SK-N-SH (cell line): ENCODE measurements around the gene ABCC10.

Source experiments
- CHD2 ChIP-seq: fragments of 150-350 bp; IDR thresholded peaks from 2 replicates; pipeline ENCODE4 v1.6.1; 2018; ENCODE audit warnings: low read length; ENCODE audit not compliant: partially characterized antibody
- EP300 ChIP-seq, 2 experiments: IDR thresholded peaks; 2 replicates each; pipeline versions ENCODE4 v1.4.0 to v1.6.1; 2012; ENCODE audit warnings: borderline replicate concordance in 1 of 2, low read depth in 1 of 2, low read length in 1 of 2
- JUND ChIP-seq: IDR thresholded peaks from 2 replicates; pipeline ENCODE4 v1.4.0; 2012
- MXI1 ChIP-seq: IDR thresholded peaks from 2 replicates; pipeline ENCODE4 v1.6.1; 2012; ENCODE audit warnings: mild to moderate bottlenecking, low read depth, low read length, improper control_type of control experiment
- POLR2AphosphoS5 ChIP-seq: IDR thresholded peaks from 2 replicates; pipeline ENCODE4 v1.6.1; 2012; ENCODE audit warnings: low read depth, low read length
- YY1 ChIP-seq: IDR thresholded peaks from 2 replicates; pipeline ENCODE4 v1.4.0; 2012; ENCODE audit warnings: low read depth, mild to moderate bottlenecking
- TF ChIP-seq, protein P1 (sequence below): IDR thresholded peaks from 2 replicates; pipeline ENCODE4 v1.4.0; 2012; ENCODE audit warnings: low read depth, borderline replicate concordance
- TF ChIP-seq, protein P2 (sequence below): fragments of 200-600 bp; sonication (generic); IDR thresholded peaks from 2 replicates; pipeline ENCODE4 v1.6.1; 2017; ENCODE audit warnings: antibody characterized with exemption, mild to moderate bottlenecking, moderate library complexity
- TF ChIP-seq, protein P3 (sequence below): IDR thresholded peaks from 2 replicates; pipeline ENCODE4 v1.6.1; 2012; ENCODE audit warnings: mild to moderate bottlenecking, low read depth, low read length, moderate library complexity

DNA sequence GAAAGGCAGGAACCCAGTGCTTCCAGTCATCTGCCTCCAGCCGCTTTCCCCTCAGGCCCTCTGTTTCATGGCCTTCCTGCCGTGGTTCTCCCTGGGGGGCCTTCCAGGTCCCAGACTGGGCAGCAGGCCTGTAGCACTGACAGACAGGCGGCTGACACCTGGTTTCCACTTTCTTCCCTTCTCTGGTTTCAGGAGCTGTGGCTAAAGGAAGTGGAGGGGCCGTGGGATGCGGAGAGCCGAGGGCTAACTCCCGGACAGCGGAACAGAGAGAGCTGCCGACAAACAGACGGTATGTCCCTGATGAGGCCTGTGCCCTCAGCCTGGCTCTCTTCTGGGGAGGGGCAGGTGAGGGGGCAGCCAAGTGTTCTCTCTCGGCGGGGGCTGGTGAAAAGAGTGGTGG, 70.3 kb downstream of the ABCC10 start:
- TF ChIP-seq, protein P1, sequence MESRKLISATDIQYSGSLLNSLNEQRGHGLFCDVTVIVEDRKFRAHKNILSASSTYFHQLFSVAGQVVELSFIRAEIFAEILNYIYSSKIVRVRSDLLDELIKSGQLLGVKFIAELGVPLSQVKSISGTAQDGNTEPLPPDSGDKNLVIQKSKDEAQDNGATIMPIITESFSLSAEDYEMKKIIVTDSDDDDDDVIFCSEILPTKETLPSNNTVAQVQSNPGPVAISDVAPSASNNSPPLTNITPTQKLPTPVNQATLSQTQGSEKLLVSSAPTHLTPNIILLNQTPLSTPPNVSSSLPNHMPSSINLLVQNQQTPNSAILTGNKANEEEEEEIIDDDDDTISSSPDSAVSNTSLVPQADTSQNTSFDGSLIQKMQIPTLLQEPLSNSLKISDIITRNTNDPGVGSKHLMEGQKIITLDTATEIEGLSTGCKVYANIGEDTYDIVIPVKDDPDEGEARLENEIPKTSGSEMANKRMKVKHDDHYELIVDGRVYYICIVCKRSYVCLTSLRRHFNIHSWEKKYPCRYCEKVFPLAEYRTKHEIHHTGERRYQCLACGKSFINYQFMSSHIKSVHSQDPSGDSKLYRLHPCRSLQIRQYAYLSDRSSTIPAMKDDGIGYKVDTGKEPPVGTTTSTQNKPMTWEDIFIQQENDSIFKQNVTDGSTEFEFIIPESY = no peak
- TF ChIP-seq, protein P2, sequence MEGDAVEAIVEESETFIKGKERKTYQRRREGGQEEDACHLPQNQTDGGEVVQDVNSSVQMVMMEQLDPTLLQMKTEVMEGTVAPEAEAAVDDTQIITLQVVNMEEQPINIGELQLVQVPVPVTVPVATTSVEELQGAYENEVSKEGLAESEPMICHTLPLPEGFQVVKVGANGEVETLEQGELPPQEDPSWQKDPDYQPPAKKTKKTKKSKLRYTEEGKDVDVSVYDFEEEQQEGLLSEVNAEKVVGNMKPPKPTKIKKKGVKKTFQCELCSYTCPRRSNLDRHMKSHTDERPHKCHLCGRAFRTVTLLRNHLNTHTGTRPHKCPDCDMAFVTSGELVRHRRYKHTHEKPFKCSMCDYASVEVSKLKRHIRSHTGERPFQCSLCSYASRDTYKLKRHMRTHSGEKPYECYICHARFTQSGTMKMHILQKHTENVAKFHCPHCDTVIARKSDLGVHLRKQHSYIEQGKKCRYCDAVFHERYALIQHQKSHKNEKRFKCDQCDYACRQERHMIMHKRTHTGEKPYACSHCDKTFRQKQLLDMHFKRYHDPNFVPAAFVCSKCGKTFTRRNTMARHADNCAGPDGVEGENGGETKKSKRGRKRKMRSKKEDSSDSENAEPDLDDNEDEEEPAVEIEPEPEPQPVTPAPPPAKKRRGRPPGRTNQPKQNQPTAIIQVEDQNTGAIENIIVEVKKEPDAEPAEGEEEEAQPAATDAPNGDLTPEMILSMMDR = no peak
- TF ChIP-seq, protein P3, sequence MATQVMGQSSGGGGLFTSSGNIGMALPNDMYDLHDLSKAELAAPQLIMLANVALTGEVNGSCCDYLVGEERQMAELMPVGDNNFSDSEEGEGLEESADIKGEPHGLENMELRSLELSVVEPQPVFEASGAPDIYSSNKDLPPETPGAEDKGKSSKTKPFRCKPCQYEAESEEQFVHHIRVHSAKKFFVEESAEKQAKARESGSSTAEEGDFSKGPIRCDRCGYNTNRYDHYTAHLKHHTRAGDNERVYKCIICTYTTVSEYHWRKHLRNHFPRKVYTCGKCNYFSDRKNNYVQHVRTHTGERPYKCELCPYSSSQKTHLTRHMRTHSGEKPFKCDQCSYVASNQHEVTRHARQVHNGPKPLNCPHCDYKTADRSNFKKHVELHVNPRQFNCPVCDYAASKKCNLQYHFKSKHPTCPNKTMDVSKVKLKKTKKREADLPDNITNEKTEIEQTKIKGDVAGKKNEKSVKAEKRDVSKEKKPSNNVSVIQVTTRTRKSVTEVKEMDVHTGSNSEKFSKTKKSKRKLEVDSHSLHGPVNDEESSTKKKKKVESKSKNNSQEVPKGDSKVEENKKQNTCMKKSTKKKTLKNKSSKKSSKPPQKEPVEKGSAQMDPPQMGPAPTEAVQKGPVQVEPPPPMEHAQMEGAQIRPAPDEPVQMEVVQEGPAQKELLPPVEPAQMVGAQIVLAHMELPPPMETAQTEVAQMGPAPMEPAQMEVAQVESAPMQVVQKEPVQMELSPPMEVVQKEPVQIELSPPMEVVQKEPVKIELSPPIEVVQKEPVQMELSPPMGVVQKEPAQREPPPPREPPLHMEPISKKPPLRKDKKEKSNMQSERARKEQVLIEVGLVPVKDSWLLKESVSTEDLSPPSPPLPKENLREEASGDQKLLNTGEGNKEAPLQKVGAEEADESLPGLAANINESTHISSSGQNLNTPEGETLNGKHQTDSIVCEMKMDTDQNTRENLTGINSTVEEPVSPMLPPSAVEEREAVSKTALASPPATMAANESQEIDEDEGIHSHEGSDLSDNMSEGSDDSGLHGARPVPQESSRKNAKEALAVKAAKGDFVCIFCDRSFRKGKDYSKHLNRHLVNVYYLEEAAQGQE = no peak
- TF ChIP-seq YY1 (no peak), EP300 (IDR thresholded peaks at IDR 0.05; ENCODE audit: borderline replicate concordance in 1 of 2, low read depth in 1 of 2, low read length in 1 of 2) (no peak), MXI1 (no peak), CHD2 (no peak), JUND (no peak), POLR2AphosphoS5 (no peak)
